Aorta (tissue), 5 donors: ENCODE measurements around the gene MICU1. TPM values are rescaled to one million over a fixed set of nuclear protein-coding genes. Genes with fewer than 3 reads are reported as not detected.

Experiments
- ATAC-seq: fragments of 200-7000 bp; cut with Tn5 transposase; one replicate; pipeline ENCODE4 v1.9.1; 2022; ENCODE audit warnings: moderate library complexity; ENCODE audit not compliant: low FRiP score
- DNase-seq, 2 donors: peaks; one replicate each; pipeline ENCODE4 v3.0.0-alpha.2; 2020
- H3K27ac ChIP-seq, 2 donors: one replicate each; pipeline ENCODE4 v1.5.1; 2013; ENCODE audit warnings: low read length in 2 of 2, mild to moderate bottlenecking in 2 of 2, moderate library complexity in 2 of 2, control low read depth in 1 of 2, inconsistent platforms in 1 of 2, low read depth in 1 of 2
- H3K27me3 ChIP-seq, 2 donors: one replicate each; pipeline ENCODE4 v1.6.1; 2013; ENCODE audit warnings: control low read depth in 1 of 2, low read length in 1 of 2, mild to moderate bottlenecking in 1 of 2, moderate library complexity in 1 of 2; ENCODE audit not compliant: insufficient read depth in 2 of 2, control insufficient read depth in 1 of 2
- H3K36me3 ChIP-seq, 2 donors: one replicate each; pipeline ENCODE4 v1.6.1; 2013; ENCODE audit warnings: control low read depth in 1 of 2, low read length in 1 of 2, mild to moderate bottlenecking in 1 of 2; ENCODE audit not compliant: insufficient read depth in 2 of 2, control insufficient read depth in 1 of 2
- H3K4me1 ChIP-seq, 2 donors: one replicate each; pipeline ENCODE4 v1.6.1; 2013; ENCODE audit warnings: low read length in 2 of 2, control low read depth in 1 of 2, mild to moderate bottlenecking in 1 of 2, moderate library complexity in 1 of 2; ENCODE audit not compliant: insufficient read depth in 2 of 2, control insufficient read depth in 1 of 2
- H3K4me3 ChIP-seq, 2 donors: one replicate each; pipeline ENCODE4 v1.5.1; 2013; ENCODE audit warnings: low read length in 2 of 2, control low read depth in 1 of 2, mild to moderate bottlenecking in 1 of 2
- H3K9me3 ChIP-seq: one replicate; pipeline ENCODE4 v1.6.1; 2013; ENCODE audit warnings: mild to moderate bottlenecking, low read length; ENCODE audit not compliant: control insufficient read depth
- WGBS, 2 donors: extraction: QIAGEN DNeasy Blood & Tissue Kit; methylation state at CpG; one replicate each; pipeline ENCODE4 v1.1.7; 2013; 5-methylcytosine and 5-hydroxymethylcytosine counted together
- intact Hi-C, 2 donors: fragments of 100-400 bp; cut with DNase I; formaldehyde crosslinking; loops; one replicate each; pipeline versions ENCODE4 v1.14.2 to v1.15.0; 2022
- polyA plus RNA-seq, 2 donors: library from polyadenylated mRNA; stranded (reverse); fragments of 200-250 nt; gene quantifications; one replicate each; pipeline ENCODE4 v1.2.3, GENCODE V29; 2013
- total RNA-seq, 2 donors: library from RNA; stranded (reverse); fragmentation: NEBNext Ultra II Directional; extraction: Animal tissue kit (Norgen Biotek cat#: 25700); gene quantifications; one replicate each; pipeline ENCODE4 v1.2.1, GENCODE V29; 2021
- donor health status: healthy with polysubstance abuse.
- donor health status: Bipolar disorder and iron deficiency.
- donor health status: DM: no; HTN: no; CAD: no.
- donor health status: DM: no; HTN: no; CAD: no.
- donor health status: DM: yes; HTN: yes; CAD: no.

Gene MICU1
- total and polyA plus RNA-seq, 4 donors = 23.7 to 40.7 (median 37.5) TPM

- no peaks in the 10 kb centered on the region for H3K4me1 ChIP-seq
- H3K4me3 ChIP-seq = no peak overlapping the region
- no peak overlapping the region for H3K27ac ChIP-seq
- ATAC-seq (no peak), DNase-seq (no peak)
- 90% methylated on average over 5 of the region's 5 CpGs for WGBS, 2 donors
- intact Hi-C loops = no loop called here
- H3K9me3 ChIP-seq = no peaks in the 10 kb centered on the region
- H3K27me3 ChIP-seq = no peaks in the 10 kb centered on the region
- H3K36me3 ChIP-seq = no peaks in the 10 kb centered on the region
Measured at GRCh38 chr10:72511459-72511858, 114.4 kb downstream of the MICU1 start.

GRCh38 chr10:72509941-72510340, 115.9 kb downstream of the MICU1 start:
- WGBS, 2 donors = 66 to 73% methylated on average over 1 of the region's 1 CpG
- intact Hi-C loops = no loop called here
- Histone ChIP-seq H3K36me3 (no peaks in the 10 kb centered on the region), H3K27me3 (no peaks in the 10 kb centered on the region), H3K4me3 (no peak overlapping the region), H3K4me1 (no peaks in the 10 kb centered on the region), H3K27ac (no peak overlapping the region), H3K9me3 (no peaks in the 10 kb centered on the region)
- DNase-seq (no peak), ATAC-seq (no peak)

- Histone ChIP-seq H3K4me1 (no peaks in the 10 kb centered on the region), H3K9me3 (no peaks in the 10 kb centered on the region), H3K27me3 (no peaks in the 10 kb centered on the region), H3K36me3 (no peaks in the 10 kb centered on the region), H3K27ac (no peak overlapping the region), H3K4me3 (no peak overlapping the region)
- DNase-seq (no peak), ATAC-seq (no peak)
- intact Hi-C loops = no loop called here
- WGBS, 2 donors = 96% methylated on average over 4 of the region's 4 CpGs
Measured at GRCh38 chr10:72509206-72509799, 116.6 kb downstream of the MICU1 start.

GRCh38 chr10:72508033-72508432, 117.8 kb downstream of the MICU1 start:
- Histone ChIP-seq H3K27ac (no peak overlapping the region), H3K9me3 (no peaks in the 10 kb centered on the region), H3K36me3 (no peaks in the 10 kb centered on the region), H3K4me1 (no peaks in the 10 kb centered on the region), H3K4me3 (no peak overlapping the region), H3K27me3 (no peaks in the 10 kb centered on the region)
- DNase-seq (no peak), ATAC-seq (no peak)
- intact Hi-C loops = no loop called here
- WGBS, 2 donors = 21 to 43% methylated on average over 2 of the region's 2 CpGs

GRCh38 chr10:72506474-72506873, 119.4 kb downstream of the MICU1 start:
- H3K4me3 ChIP-seq = no peak overlapping the region
- no peak for DNase-seq
- no peak overlapping the region for H3K27ac ChIP-seq
- intact Hi-C loops = no loop called here
- H3K9me3 ChIP-seq = no peaks in the 10 kb centered on the region
- H3K27me3 ChIP-seq = no peaks in the 10 kb centered on the region
- H3K36me3 ChIP-seq = no peaks in the 10 kb centered on the region
- no peaks in the 10 kb centered on the region for H3K4me1 ChIP-seq
- ATAC-seq = no peak

GRCh38 chr10:72505435-72505834, 120.4 kb downstream of the MICU1 start:
- 97 to 99% methylated on average over 6 of the region's 6 CpGs for WGBS, 2 donors
- H3K4me3 ChIP-seq = no peak overlapping the region
- H3K27ac ChIP-seq = no peak overlapping the region
- H3K27me3 ChIP-seq = no peaks in the 10 kb centered on the region
- intact Hi-C loops = no loop called here
- H3K9me3 ChIP-seq = no peaks in the 10 kb centered on the region
- H3K4me1 ChIP-seq = no peaks in the 10 kb centered on the region
- ATAC-seq (no peak), DNase-seq (no peak)
- no peaks in the 10 kb centered on the region for H3K36me3 ChIP-seq

GRCh38 chr10:72503694-72504438, 122.0 kb downstream of the MICU1 start:
- Histone ChIP-seq H3K27ac (no peak overlapping the region), H3K4me1 (no peaks in the 10 kb centered on the region), H3K9me3 (no peaks in the 10 kb centered on the region), H3K36me3 (no peaks in the 10 kb centered on the region), H3K27me3 (no peaks in the 10 kb centered on the region), H3K4me3 (no peak overlapping the region)
- intact Hi-C loops = no loop called here
- ATAC-seq (no peak), DNase-seq (no peak)
- WGBS, 2 donors = 92 to 98% methylated on average over 3 of the region's 3 CpGs

GRCh38 chr10:72503241-72503640, 122.6 kb downstream of the MICU1 start:
- no peaks in the 10 kb centered on the region for H3K4me1 ChIP-seq
- no peaks in the 10 kb centered on the region for H3K9me3 ChIP-seq
- no peak for ATAC-seq
- no peak for DNase-seq
- intact Hi-C loops = no loop called here
- H3K27ac ChIP-seq = no peak overlapping the region
- WGBS, 2 donors = 37 to 42% methylated on average over 1 of the region's 1 CpG
- H3K4me3 ChIP-seq = no peak overlapping the region
- no peaks in the 10 kb centered on the region for H3K27me3 ChIP-seq
- no peaks in the 10 kb centered on the region for H3K36me3 ChIP-seq

- Histone ChIP-seq H3K27me3 (no peaks in the 10 kb centered on the region), H3K9me3 (no peaks in the 10 kb centered on the region), H3K4me3 (no peak overlapping the region), H3K27ac (no peak overlapping the region), H3K36me3 (no peaks in the 10 kb centered on the region), H3K4me1 (no peaks in the 10 kb centered on the region)
- DNase-seq = no peak
- ATAC-seq = no peak
- whole genome bisulfite sequencing, 2 donors = 92% methylated on average over 3 of the region's 3 CpGs
- intact Hi-C loops = no loop called here
Measured at GRCh38 chr10:72502581-72502980, 123.3 kb downstream of the MICU1 start.
